Measurements from ENCODE around the gene LCOR. TPM values are rescaled to one million over a fixed set of nuclear protein-coding genes. Genes with fewer than 3 reads are reported as not detected.
"Not testable (repeated sequence)": the region's sequence is repeated elsewhere in the genome, so short reads cannot be mapped to it uniquely, and the experiment has no call there.

LCOR gene
- total and polyA plus RNA-seq, 2 donors (not counting 1 experiment from before 2014, with no cell fraction given) = 15.0 to 15.7 TPM

GRCh38 chr10:97030894-97031293 is 198.8 kb downstream of the LCOR start:
- DNase-seq (ENCODE audit: low read depth in 2 of 2) = no peak
- Histone ChIP-seq H3K4me3 (replicated peaks in 1 of 4; ENCODE audit: control extremely low read depth in 1 of 4, insufficient read depth in 1 of 4, low read depth in 3 of 4, low read length in 4 of 4) (no peak overlapping the region), H3K9me3 (ENCODE audit: control insufficient read depth, insufficient read depth, low read depth, low read length) (no peaks in the 10 kb centered on the region), H3K27ac (ENCODE audit: insufficient read depth, low read length) (no peak overlapping the region), H3K36me3 (ENCODE audit: control insufficient read depth, insufficient read depth, low read length) (no peaks in the 10 kb centered on the region), H4K20me1 (ENCODE audit: control insufficient read depth, extremely low read depth, insufficient read depth, low read length) (no peaks in the 10 kb centered on the region), H3K4me2 (ENCODE audit: extremely low read depth, insufficient read depth, low read length) (no peak overlapping the region), H3K27me3 (ENCODE audit: control insufficient read depth, insufficient read depth, low read length) (no peaks in the 10 kb centered on the region), H2AFZ (ENCODE audit: low read length) (no peak overlapping the region), H3K9ac (ENCODE audit: insufficient read depth, low read length) (no peak overlapping the region), H3K79me2 (ENCODE audit: control insufficient read depth, insufficient read depth, low read length) (no peaks in the 10 kb centered on the region), H3K4me1 (ENCODE audit: control insufficient read depth, extremely low read depth, insufficient read depth, low read length) (no peaks in the 10 kb centered on the region)
- TF ChIP-seq CTCF (conservative IDR thresholded peaks at IDR 0.05 in 1 of 2, IDR thresholded peaks at IDR 0.05 in 1 of 2; ENCODE audit: low read depth in 1 of 2, low read length in 2 of 2) (no peak), EZH2 (IDR thresholded peaks at IDR 0.05; ENCODE audit: low read length, missing control alignments) (no peak)

- no peaks in the 10 kb centered on the region for H3K79me2 ChIP-seq (ENCODE audit: control insufficient read depth, insufficient read depth, low read length)
- no peaks in the 10 kb centered on the region for H3K36me3 ChIP-seq (ENCODE audit: control insufficient read depth, insufficient read depth, low read length)
- H3K27ac ChIP-seq (ENCODE audit: insufficient read depth, low read length) = no peak overlapping the region
- no peak overlapping the region for H3K4me2 ChIP-seq (ENCODE audit: extremely low read depth, insufficient read depth, low read length)
- no peak for DNase-seq (ENCODE audit: low read depth in 2 of 2)
- H3K9ac ChIP-seq (ENCODE audit: insufficient read depth, low read length) = no peak overlapping the region
- H2AFZ ChIP-seq (ENCODE audit: low read length) = no peak overlapping the region
- no peaks in the 10 kb centered on the region for H4K20me1 ChIP-seq (ENCODE audit: control insufficient read depth, extremely low read depth, insufficient read depth, low read length)
- H3K9me3 ChIP-seq (ENCODE audit: control insufficient read depth, insufficient read depth, low read depth, low read length) = no peaks in the 10 kb centered on the region
- no peaks in the 10 kb centered on the region for H3K27me3 ChIP-seq (ENCODE audit: control insufficient read depth, insufficient read depth, low read length)
- no peak overlapping the region for H3K4me3 ChIP-seq (replicated peaks in 1 of 4; ENCODE audit: control extremely low read depth in 1 of 4, insufficient read depth in 1 of 4, low read depth in 3 of 4, low read length in 4 of 4)
- no peak for TF ChIP-seq CTCF (conservative IDR thresholded peaks at IDR 0.05 in 1 of 2, IDR thresholded peaks at IDR 0.05 in 1 of 2; ENCODE audit: low read depth in 1 of 2, low read length in 2 of 2)
- no peaks in the 10 kb centered on the region for H3K4me1 ChIP-seq (ENCODE audit: control insufficient read depth, extremely low read depth, insufficient read depth, low read length)
These were observed 199.4 kb downstream of the LCOR start for GRCh38 chr10:97031459-97031858.

DNA sequence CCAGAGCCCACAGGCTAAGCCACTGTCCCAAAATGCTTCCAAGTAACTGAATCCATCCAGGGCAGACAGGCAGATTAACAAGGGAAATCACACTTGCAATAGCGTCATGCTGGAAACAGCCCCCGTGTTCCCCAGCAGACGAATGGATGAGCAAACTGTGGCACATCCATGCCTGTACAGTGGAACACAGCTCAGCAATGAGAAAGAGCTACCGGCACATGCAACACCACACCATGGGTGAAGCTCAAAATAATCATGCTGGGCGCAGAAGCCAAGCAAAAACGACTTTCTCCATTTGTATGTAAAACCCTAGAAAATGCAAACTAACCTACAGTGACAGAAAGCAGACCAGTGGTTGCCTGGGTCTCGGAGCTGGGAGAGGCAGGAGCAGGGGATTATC is 200.5 kb downstream of the LCOR start:
- H3K27ac ChIP-seq (ENCODE audit: insufficient read depth, low read length) = no peak overlapping the region
- no peak for TF ChIP-seq CTCF (conservative IDR thresholded peaks at IDR 0.05 in 1 of 2, IDR thresholded peaks at IDR 0.05 in 1 of 2; ENCODE audit: low read depth in 1 of 2, low read length in 2 of 2)
- no peak for TF ChIP-seq EZH2 (IDR thresholded peaks at IDR 0.05; ENCODE audit: low read length, missing control alignments)
- no peaks in the 10 kb centered on the region for H3K79me2 ChIP-seq (ENCODE audit: control insufficient read depth, insufficient read depth, low read length)
- no peak overlapping the region for H2AFZ ChIP-seq (ENCODE audit: low read length)
- H3K4me2 ChIP-seq (ENCODE audit: extremely low read depth, insufficient read depth, low read length) = no peak overlapping the region
- H3K9ac ChIP-seq (ENCODE audit: insufficient read depth, low read length) = no peak overlapping the region
- no peaks in the 10 kb centered on the region for H3K36me3 ChIP-seq (ENCODE audit: control insufficient read depth, insufficient read depth, low read length)
- no peak for DNase-seq (ENCODE audit: low read depth in 2 of 2)
- H3K27me3 ChIP-seq (ENCODE audit: control insufficient read depth, insufficient read depth, low read length) = no peaks in the 10 kb centered on the region
- no peak overlapping the region for H3K4me3 ChIP-seq (replicated peaks in 1 of 4; ENCODE audit: control extremely low read depth in 1 of 4, insufficient read depth in 1 of 4, low read depth in 3 of 4, low read length in 4 of 4)
- H3K9me3 ChIP-seq (ENCODE audit: control insufficient read depth, insufficient read depth, low read depth, low read length) = no peaks in the 10 kb centered on the region
- H3K4me1 ChIP-seq (ENCODE audit: control insufficient read depth, extremely low read depth, insufficient read depth, low read length) = peaks cover 2% of the 10 kb centered on the region
- H4K20me1 ChIP-seq (ENCODE audit: control insufficient read depth, extremely low read depth, insufficient read depth, low read length) = no peaks in the 10 kb centered on the region

DNA sequence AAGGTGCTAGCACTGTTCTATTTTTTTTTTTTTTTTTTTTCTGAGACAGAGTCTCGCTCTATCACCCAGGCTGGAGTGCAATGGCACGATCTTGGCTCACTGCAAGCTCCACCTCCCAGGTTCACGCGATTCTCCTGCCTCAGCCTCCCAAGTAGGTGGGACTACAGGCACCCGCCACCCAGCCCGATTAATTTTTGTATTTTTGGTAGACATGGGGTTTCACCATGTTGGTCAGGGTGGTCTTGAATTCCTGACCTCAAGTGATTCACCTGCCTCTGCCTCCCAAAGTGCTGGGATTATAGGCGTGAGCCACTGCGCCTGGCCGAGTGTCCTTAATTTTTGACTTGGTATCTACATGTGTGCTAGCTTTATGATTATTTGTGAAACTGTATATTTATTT is 201.7 kb downstream of the LCOR start:
- H2AFZ ChIP-seq (ENCODE audit: low read length); H3K9ac ChIP-seq (ENCODE audit: insufficient read depth, low read length); H3K79me2 ChIP-seq (ENCODE audit: control insufficient read depth, insufficient read depth, low read length): not testable (repeated sequence)

More for the DNA sequence above, 201.7 kb downstream of the LCOR start:
- H3K4me2 ChIP-seq (ENCODE audit: extremely low read depth, insufficient read depth, low read length); H3K27ac ChIP-seq (ENCODE audit: insufficient read depth, low read length); DNase-seq (ENCODE audit: low read depth in 2 of 2); H3K27me3 ChIP-seq (ENCODE audit: control insufficient read depth, insufficient read depth, low read length); H3K4me1 ChIP-seq (ENCODE audit: control insufficient read depth, extremely low read depth, insufficient read depth, low read length); H4K20me1 ChIP-seq (ENCODE audit: control insufficient read depth, extremely low read depth, insufficient read depth, low read length); H3K36me3 ChIP-seq (ENCODE audit: control insufficient read depth, insufficient read depth, low read length); H3K4me3 ChIP-seq (replicated peaks in 1 of 4; ENCODE audit: control extremely low read depth in 1 of 4, insufficient read depth in 1 of 4, low read depth in 3 of 4, low read length in 4 of 4); H3K9me3 ChIP-seq (ENCODE audit: control insufficient read depth, insufficient read depth, low read depth, low read length): not testable (repeated sequence)

Measured in fibroblast of lung (primary cell).